ENCODE data around the gene TAGAP.
"Not testable (repeated sequence)": the region's sequence is repeated elsewhere in the genome, so short reads cannot be mapped to it uniquely, and the experiment has no call there.

TAGAP gene

DNA sequence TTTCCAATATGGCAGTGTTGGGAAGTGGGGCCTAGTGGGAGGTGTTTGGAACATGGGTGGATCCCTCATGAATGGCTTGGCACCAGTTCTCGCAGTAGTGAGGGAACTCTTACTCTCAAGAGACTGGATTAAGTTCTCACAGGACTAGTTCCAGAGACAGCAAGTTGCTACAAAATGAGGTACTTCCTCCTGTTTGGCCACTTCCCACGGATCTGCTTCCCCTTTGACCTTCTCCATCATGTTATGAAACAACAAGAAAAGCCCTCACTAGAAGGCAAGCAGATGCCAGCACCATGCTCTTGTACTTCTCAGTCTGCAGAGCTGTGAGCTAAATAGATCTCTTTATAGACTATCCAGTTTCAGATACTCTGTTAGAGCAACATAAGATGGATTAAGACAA, 47.9 kb downstream of the TAGAP start:
- DNase-seq (ENCODE audit: low read depth, low spot score): no peak
- WGBS (ENCODE audit: insufficient coverage, insufficient read length): no CpG with 5 or more reads among the region's 2 CpGs

DNA sequence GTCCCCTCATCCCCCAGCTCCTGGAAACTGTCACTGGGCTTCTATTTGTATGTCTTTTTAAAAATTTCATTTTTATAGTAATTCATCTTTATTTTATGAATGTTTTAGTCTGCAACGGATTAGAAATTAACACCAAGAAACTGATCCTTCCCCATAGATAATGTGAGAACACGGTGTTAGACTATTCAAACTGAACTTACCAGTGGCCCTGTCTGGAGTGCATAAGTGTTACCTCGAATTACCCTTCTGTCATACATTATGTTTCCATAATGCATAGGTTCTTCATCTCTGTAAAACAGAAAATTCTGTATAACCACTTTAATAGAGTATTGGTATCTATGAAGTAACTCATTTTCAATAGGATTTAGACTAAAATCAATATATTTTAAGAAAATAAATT, 51.2 kb downstream of the TAGAP start:
- H3K27ac ChIP-seq (ENCODE audit: low read length): no peak overlapping the region
- no peaks in the 10 kb centered on the region for H3K36me3 ChIP-seq (ENCODE audit: control insufficient read depth, insufficient read depth, low read length)
- no CpG with 5 or more reads among the region's 3 CpGs for WGBS (ENCODE audit: insufficient coverage, insufficient read length)
- DNase-seq (ENCODE audit: low read depth, low spot score): no peak
- H3K27me3 ChIP-seq (ENCODE audit: control insufficient read depth, insufficient read depth, low read length): no peaks in the 10 kb centered on the region
- H3K4me3 ChIP-seq (ENCODE audit: low read length): no peak overlapping the region
- no peaks in the 10 kb centered on the region for H3K9me3 ChIP-seq (ENCODE audit: control insufficient read depth, insufficient read depth, low read length)
- H3K4me1 ChIP-seq (ENCODE audit: control insufficient read depth, insufficient read depth, low read length): 0 out of 2 replicates have a peak, but pooled peaks cover under 1% of the 10 kb centered on the region

More for the DNA sequence above, 47.9 kb downstream of the TAGAP start:
- Histone ChIP-seq H3K36me3 (ENCODE audit: control insufficient read depth, insufficient read depth, low read length) (no peaks in the 10 kb centered on the region), H3K9me3 (ENCODE audit: control insufficient read depth, insufficient read depth, low read length) (no peaks in the 10 kb centered on the region), H3K4me1 (ENCODE audit: control insufficient read depth, insufficient read depth, low read length) (0 out of 2 replicates have a peak, but pooled peaks cover 4% of the 10 kb centered on the region), H3K27me3 (ENCODE audit: control insufficient read depth, insufficient read depth, low read length) (no peaks in the 10 kb centered on the region), H3K27ac (ENCODE audit: low read length) (no peak overlapping the region), H3K4me3 (ENCODE audit: low read length) (no peak overlapping the region)

DNA sequence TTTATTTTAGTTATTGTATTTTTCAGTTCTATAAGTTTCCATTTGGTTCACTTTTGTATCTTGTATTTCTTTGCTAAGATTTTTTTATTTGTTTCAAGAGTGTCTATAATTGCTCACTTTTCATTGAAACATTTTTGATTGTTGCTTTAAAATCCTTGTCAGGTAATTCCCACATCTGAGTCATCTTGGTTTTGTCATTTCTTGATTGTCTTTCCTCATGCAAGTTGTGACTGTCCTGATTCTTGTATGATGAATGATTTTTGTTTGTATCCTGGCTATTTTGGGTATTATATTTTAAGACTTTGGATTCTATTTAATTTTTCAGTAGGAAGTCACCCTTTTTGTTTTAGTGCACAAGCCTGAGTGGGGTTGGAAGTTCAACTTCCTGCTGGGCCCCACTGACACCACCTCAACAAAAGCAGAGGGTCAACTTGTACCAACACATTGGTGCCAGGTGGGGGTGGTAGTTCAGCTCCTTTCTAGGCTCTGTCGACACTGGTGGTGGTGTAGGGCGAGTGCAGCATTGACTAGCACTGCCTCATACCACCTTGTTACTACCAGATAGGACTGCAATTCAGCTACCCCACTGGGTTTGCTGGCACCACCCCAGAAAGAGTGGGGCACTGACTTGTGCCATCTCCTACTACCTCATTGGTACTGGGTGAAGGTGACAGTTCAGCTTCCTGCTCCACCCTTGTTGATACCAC, 53.6 kb downstream of the TAGAP start:
- H3K27ac ChIP-seq (ENCODE audit: low read length): no peak overlapping the region
- H3K9me3 ChIP-seq (ENCODE audit: control insufficient read depth, insufficient read depth, low read length): no peaks in the 10 kb centered on the region
- no peak for DNase-seq (ENCODE audit: low read depth, low spot score)
- WGBS (ENCODE audit: insufficient coverage, insufficient read length): no CpG with 5 or more reads among the region's 2 CpGs
- no peak overlapping the region for H3K4me3 ChIP-seq (ENCODE audit: low read length)
- no peaks in the 10 kb centered on the region for H3K4me1 ChIP-seq (ENCODE audit: control insufficient read depth, insufficient read depth, low read length)
- no peaks in the 10 kb centered on the region for H3K27me3 ChIP-seq (ENCODE audit: control insufficient read depth, insufficient read depth, low read length)
- no peaks in the 10 kb centered on the region for H3K36me3 ChIP-seq (ENCODE audit: control insufficient read depth, insufficient read depth, low read length)

DNA sequence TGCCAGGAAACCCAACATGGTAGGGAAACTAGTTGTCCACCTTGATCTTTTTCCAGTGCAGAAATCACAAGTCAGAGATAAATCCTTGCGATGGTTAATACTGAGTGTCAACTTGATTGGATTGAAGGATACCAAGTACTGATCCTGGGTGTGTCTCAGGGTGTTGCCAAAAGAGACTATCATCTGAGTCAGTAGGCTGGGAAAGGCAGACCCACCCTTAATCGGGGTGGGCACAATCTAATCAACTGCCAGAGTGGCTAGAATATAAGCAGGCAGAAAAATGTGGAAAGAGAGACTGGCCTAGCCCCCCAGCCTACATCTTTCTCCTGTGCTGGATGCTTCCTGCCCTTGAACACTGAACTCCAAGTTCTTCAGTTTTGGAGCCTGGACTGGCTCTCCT, 55.1 kb downstream of the TAGAP start:
- DNase-seq (ENCODE audit: low read depth, low spot score); H3K4me3 ChIP-seq (ENCODE audit: low read length); H3K27ac ChIP-seq (ENCODE audit: low read length); H3K27me3 ChIP-seq (ENCODE audit: control insufficient read depth, insufficient read depth, low read length); H3K4me1 ChIP-seq (ENCODE audit: control insufficient read depth, insufficient read depth, low read length); H3K36me3 ChIP-seq (ENCODE audit: control insufficient read depth, insufficient read depth, low read length); H3K9me3 ChIP-seq (ENCODE audit: control insufficient read depth, insufficient read depth, low read length): not testable (repeated sequence)
- WGBS (ENCODE audit: insufficient coverage, insufficient read length): no CpG with 5 or more reads among the region's 2 CpGs

DNA sequence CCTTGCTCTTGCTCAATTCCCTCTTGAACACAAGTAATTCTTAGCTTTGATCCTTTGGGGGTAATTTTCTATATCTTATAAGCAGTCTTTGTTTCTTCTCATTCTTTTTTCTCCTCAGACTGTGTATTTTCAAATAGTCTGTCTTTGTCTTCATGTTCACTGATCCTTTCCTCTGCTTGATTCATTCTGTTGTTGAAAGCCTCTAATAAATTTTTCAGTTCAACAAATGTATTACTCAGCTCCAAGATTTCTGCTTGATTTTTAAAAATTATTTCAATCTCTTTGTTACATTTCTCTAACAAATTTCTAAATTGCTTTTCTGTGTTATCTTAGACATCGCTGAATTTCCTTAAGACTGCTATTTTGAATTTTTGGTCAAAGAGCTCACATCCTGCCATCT, 56.3 kb downstream of the TAGAP start:
- no CpG with 5 or more reads among the region's 1 CpG for WGBS (ENCODE audit: insufficient coverage, insufficient read length)

DNA sequence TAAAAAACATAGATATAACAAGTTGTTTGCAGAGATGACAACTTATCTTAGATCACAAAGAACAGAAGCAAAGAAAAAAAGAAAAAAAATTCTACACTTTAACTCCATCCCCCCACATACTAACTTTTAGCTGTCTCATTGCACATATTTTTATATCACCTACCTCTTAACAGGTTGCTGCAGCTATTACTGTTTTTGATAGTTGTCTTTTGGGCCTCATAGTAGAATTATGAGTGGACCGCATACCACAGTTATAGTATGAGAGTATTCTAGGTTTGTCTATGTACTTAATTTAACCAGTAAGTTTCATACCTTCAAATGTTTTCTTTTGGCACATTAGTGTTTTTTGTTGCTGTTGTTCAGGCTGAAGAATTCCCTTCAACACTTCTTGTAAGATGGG, 57.1 kb downstream of the TAGAP start:
- WGBS (ENCODE audit: insufficient coverage, insufficient read length): no CpG with 5 or more reads among the region's 1 CpG

More for the DNA sequence above, 56.3 kb downstream of the TAGAP start:
- H3K27ac ChIP-seq (ENCODE audit: low read length): no peak overlapping the region
- H3K27me3 ChIP-seq (ENCODE audit: control insufficient read depth, insufficient read depth, low read length): no peaks in the 10 kb centered on the region
- H3K9me3 ChIP-seq (ENCODE audit: control insufficient read depth, insufficient read depth, low read length): no peaks in the 10 kb centered on the region
- no peak overlapping the region for H3K4me3 ChIP-seq (ENCODE audit: low read length)
- H3K4me1 ChIP-seq (ENCODE audit: control insufficient read depth, insufficient read depth, low read length): no peaks in the 10 kb centered on the region
- DNase-seq (ENCODE audit: low read depth, low spot score): no peak
- H3K36me3 ChIP-seq (ENCODE audit: control insufficient read depth, insufficient read depth, low read length): no peaks in the 10 kb centered on the region

More for the DNA sequence above, 57.1 kb downstream of the TAGAP start:
- no peaks in the 10 kb centered on the region for H3K9me3 ChIP-seq (ENCODE audit: control insufficient read depth, insufficient read depth, low read length)
- DNase-seq (ENCODE audit: low read depth, low spot score): no peak
- no peaks in the 10 kb centered on the region for H3K36me3 ChIP-seq (ENCODE audit: control insufficient read depth, insufficient read depth, low read length)
- no peaks in the 10 kb centered on the region for H3K4me1 ChIP-seq (ENCODE audit: control insufficient read depth, insufficient read depth, low read length)
- H3K4me3 ChIP-seq (ENCODE audit: low read length): no peak overlapping the region
- no peak overlapping the region for H3K27ac ChIP-seq (ENCODE audit: low read length)
- H3K27me3 ChIP-seq (ENCODE audit: control insufficient read depth, insufficient read depth, low read length): no peaks in the 10 kb centered on the region

All from iPS DF 6.9 (cell line).